SK-MEL-5 (cell line): ENCODE measurements around the gene S100Z. TPM values are rescaled to one million over a fixed set of nuclear protein-coding genes. Genes with fewer than 3 reads are reported as not detected.
"Not testable (repeated sequence)": the region's sequence is repeated elsewhere in the genome, so short reads cannot be mapped to it uniquely, and the experiment has no call there.

Source experiments
- DNase-seq: peaks from one replicate; pipeline ENCODE4 v3.0.0-alpha.2; 2016; ENCODE audit warnings: low read depth, low spot score
- in situ Hi-C: cut with HindIII; loops from 2 replicates; pipeline ENCODE4 v1.10.0; 2016; ENCODE audit warnings: low sequenced_read_pairs, high pct_unique_total_duplicates, low pct_unique_long_range_greater_than_20kb
- polyA plus RNA-seq, 2 experiments: library from polyadenylated mRNA; depleted of rRNA; stranded (reverse); fragments of >200 nt; gene quantifications; 2 replicates each; pipeline ENCODE4 v1.2.3, GENCODE V29; 2015
- total RNA-seq: library from RNA; depleted of rRNA; stranded (reverse); fragments of >200 nt; shearing (Covaris generic); gene quantifications from 2 replicates; pipeline ENCODE4 v1.2.3, GENCODE V29; 2014; rRNA removed

The S100Z gene
- not detected in 2 replicates for total RNA-seq
- not detected in 2 replicates for polyA plus RNA-seq (2015; cell fraction: cytosol; rRNA removed)
- not detected in 2 replicates for polyA plus RNA-seq (2015; cell fraction: nucleus; rRNA removed)

GRCh38 chr5:76849419-76850291, at the start of gene S100Z:
S100Z (plus strand) TSS chr5:76850014; CDS start chr5:76875360, 25,346 bp downstream.
- DNase-seq = no peak
- in situ Hi-C loops = no loop called here

GRCh38 chr5:76800579-76800978, 49.2 kb upstream of the S100Z start:
- in situ Hi-C loops = no loop called here

GRCh38 chr5:76801159-76801802, 48.5 kb upstream of the S100Z start:
- no peak for DNase-seq
- in situ Hi-C loops = no loop called here

More at GRCh38 chr5:76800579-76800978, 49.2 kb upstream of the S100Z start:
- DNase-seq = no peak

- no peak for DNase-seq
- in situ Hi-C loops = no loop called here
These were observed 48.0 kb upstream of the S100Z start for GRCh38 chr5:76801803-76802195.

GRCh38 chr5:76804266-76804665, 45.5 kb upstream of the S100Z start:
- in situ Hi-C loops = no loop called here
- DNase-seq = no peak

GRCh38 chr5:76805821-76806505, 43.9 kb upstream of the S100Z start:
- DNase-seq = peak; percentile 44
- in situ Hi-C loops = no loop called here

- in situ Hi-C loops = no loop called here
- no peak for DNase-seq
These were observed 42.5 kb upstream of the S100Z start for GRCh38 chr5:76807296-76807695.

GRCh38 chr5:76808141-76808691, 41.6 kb upstream of the S100Z start:
- in situ Hi-C loops = no loop called here

GRCh38 chr5:76809141-76809540, 40.7 kb upstream of the S100Z start:
- in situ Hi-C loops = no loop called here
- DNase-seq = no peak

More at GRCh38 chr5:76808141-76808691, 41.6 kb upstream of the S100Z start:
- DNase-seq = no peak

GRCh38 chr5:76810236-76810635, 39.6 kb upstream of the S100Z start:
- in situ Hi-C loops = no loop called here
- DNase-seq = no peak

- no peak for DNase-seq
- in situ Hi-C loops = no loop called here
These were observed 38.6 kb upstream of the S100Z start for GRCh38 chr5:76811214-76811613.

- DNase-seq, in situ Hi-C loops: not testable (repeated sequence)
These were observed 37.6 kb upstream of the S100Z start for GRCh38 chr5:76812209-76812608.

GRCh38 chr5:76813982-76814562, 35.7 kb upstream of the S100Z start:
- in situ Hi-C loops = no loop called here
- DNase-seq = no peak

GRCh38 chr5:76816110-76816831, 33.5 kb upstream of the S100Z start:
- in situ Hi-C loops = no loop called here
- no peak for DNase-seq

- peak; percentile 25 for DNase-seq
- in situ Hi-C loops = no loop called here
These were observed 30.7 kb upstream of the S100Z start, which contains the start of gene F2RL1 for GRCh38 chr5:76818844-76819831. F2RL1 (plus strand) TSS chr5:76819030; CDS start chr5:76819183, 153 bp downstream.
